Retinal pigment epithelial cell (primary cell): ENCODE measurements around the gene MCM3AP.

Experiments
- DNase-seq: peaks from one replicate; pipeline ENCODE4 v3.0.0-alpha.2; 2010; ENCODE audit warnings: low read depth
- H3K4me3 ChIP-seq: 2 replicates; pipeline ENCODE4 v1.5.1; 2011; ENCODE audit warnings: mild to moderate bottlenecking, low read length, control low read depth, moderate library complexity
- TF ChIP-seq, protein P1 (sequence below): conservative IDR thresholded peaks from 2 replicates; pipeline ENCODE4 v1.5.1; 2011; ENCODE audit warnings: low read depth, low read length, control low read depth, inconsistent platforms

MCM3AP gene

DNA sequence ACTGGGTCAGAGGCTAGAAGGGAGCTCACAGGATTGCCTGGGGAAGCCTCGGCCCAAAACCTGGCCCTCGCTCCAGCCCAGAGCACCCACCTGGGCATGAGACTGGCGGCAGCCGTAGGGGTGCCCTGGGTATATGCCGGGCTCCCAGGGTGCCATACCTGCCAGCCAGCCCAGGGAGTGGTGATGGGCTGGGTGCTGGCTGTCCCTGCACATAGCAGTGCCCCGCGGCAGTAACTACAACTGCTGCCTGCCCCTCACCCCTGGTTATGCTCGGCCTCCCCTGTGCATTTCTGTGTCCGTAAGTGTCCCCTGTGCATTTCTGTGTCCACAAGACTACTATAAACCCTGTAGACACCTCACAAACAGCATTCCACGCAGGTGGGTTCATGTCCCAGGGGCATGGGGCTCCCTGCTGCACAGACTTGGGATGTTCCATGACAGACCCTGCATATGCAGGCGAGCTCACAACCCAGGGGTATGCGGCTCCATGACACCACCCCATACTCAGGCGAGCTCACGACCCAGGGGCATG is 95.4 kb downstream of the MCM3AP start:
- no peak for DNase-seq
- TF ChIP-seq, protein P1, sequence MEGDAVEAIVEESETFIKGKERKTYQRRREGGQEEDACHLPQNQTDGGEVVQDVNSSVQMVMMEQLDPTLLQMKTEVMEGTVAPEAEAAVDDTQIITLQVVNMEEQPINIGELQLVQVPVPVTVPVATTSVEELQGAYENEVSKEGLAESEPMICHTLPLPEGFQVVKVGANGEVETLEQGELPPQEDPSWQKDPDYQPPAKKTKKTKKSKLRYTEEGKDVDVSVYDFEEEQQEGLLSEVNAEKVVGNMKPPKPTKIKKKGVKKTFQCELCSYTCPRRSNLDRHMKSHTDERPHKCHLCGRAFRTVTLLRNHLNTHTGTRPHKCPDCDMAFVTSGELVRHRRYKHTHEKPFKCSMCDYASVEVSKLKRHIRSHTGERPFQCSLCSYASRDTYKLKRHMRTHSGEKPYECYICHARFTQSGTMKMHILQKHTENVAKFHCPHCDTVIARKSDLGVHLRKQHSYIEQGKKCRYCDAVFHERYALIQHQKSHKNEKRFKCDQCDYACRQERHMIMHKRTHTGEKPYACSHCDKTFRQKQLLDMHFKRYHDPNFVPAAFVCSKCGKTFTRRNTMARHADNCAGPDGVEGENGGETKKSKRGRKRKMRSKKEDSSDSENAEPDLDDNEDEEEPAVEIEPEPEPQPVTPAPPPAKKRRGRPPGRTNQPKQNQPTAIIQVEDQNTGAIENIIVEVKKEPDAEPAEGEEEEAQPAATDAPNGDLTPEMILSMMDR: no peak
- no peak overlapping the region for H3K4me3 ChIP-seq

DNA sequence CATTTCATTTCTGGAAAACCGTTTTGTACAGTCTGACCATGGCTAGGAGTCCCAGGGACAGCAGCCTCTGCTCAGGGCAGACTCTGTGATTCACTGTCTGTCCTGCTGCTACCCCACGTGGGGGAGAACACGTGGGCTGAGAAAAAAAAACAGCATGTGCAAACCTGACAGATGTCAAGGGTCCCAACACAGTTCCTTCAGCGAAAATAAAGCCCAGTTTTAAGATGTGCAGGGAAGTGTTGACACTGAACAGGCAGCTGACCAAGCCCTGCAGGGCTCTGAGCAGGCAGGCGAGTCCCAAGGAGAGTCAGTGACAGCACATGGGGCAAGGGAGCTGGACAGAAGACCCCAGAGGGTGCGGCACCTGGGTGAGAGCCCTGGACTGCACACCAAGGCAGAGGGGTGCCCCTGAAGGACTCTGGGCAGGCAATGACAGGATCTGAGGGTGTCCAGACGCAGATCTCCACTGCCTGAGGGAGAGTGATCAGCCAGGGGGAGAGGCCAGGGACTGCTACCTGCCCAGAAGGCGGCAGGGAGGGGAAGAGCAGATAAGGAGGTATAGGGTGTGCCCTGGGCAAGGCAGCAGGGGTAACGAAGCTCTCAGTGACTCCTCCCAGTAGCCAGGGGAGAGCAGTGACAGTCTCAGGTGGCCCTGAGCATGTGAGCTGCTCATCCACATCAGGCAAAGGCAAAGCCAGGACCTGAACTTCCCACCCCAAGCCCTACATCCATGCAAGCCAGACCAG is 96.0 kb downstream of the MCM3AP start:
- TF ChIP-seq, protein P1: no peak
- no peak for DNase-seq
- no peak overlapping the region for H3K4me3 ChIP-seq

DNA sequence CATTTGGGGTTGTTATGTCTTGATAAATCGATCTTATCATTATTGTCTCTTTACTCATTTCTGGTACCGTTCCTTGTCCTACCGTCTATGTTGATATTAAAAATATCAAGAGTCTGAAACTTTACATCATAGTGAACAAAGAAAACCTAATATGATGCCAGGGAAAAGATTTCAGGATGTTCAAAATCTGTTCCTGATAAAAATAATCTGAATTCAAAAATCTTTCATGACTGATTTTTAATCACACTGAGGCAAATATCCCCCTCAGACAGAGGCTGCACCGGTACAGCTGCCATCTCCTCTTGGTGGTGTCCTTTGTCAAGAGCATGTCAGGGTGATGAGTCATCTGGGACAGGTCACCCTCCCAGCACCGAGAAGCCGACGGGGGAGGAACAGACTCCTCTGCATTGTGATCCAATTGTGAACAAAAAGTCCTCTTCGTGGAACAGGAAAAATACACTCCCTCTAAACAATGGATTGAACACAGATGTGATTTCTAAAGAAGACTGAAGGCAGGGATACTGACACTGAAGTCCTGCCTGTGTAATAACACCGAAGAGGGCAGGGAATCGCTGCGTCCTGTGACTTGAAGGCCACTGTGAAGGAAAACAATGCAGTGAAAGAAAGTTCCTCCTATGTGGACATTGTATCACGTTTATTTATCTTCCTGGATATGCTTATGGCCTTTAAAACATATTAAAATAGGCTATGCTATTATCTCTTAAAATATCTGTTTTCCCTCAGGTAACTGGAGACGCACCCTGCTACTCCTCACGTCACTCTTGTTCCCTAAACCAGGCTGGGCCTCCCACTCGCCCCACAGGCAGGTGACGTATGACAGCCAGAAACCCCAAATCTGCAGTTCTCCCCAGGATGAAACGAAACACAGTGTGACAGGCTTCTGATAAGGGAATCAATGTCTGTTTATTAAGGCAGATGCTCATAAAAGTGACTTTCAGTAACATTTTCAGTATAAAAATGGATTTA is 96.9 kb downstream of the MCM3AP start:
- no peak for DNase-seq
- TF ChIP-seq, protein P1: no peak
- H3K4me3 ChIP-seq: no peak overlapping the region

GRCh38 chr21:46187814-46188213 is 97.6 kb downstream of the MCM3AP start:
- TF ChIP-seq, protein P1: no peak
- no peak for DNase-seq
- no peak overlapping the region for H3K4me3 ChIP-seq

DNA sequence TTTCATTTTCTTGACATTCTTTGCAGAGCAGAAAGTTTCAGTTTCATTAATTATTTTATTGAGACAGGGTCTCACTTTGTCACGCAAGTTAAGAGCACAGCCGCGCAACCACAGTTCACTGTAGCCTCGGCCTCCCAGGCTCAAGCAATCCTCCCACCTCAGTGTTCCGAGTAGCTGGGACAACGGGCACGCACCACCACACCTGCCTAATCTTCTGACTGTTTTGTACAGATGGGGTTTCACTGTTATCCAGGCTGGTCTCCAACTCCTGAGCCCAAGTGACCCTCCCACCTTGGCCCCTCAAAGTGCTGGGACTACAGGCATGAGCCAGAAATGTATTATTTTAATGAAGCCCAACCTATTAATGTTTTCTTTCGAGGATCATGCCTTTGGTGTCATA is 98.2 kb downstream of the MCM3AP start:
- DNase-seq: no peak
- H3K4me3 ChIP-seq: no peak overlapping the region
- TF ChIP-seq, protein P1: no peak

- TF ChIP-seq, protein P1: no peak
- H3K4me3 ChIP-seq: no peak overlapping the region
- DNase-seq: no peak
These were observed 99.7 kb downstream of the MCM3AP start for GRCh38 chr21:46185716-46186115.
